A549 (cell line): ENCODE data around the gene MINDY4.

Experiments
- BCL3 ChIP-seq: fragments of >200 bp; sonication (Bioruptor Twin); formaldehyde crosslinking; IDR thresholded peaks from 3 replicates; pipeline ENCODE4 v1.6.1; 2016
- BHLHE40 ChIP-seq: IDR thresholded peaks from 2 replicates; pipeline ENCODE4 v1.6.1; 2012; ENCODE audit warnings: low read depth, low read length, inconsistent platforms
- CEBPB ChIP-seq, 2 experiments: fragments of >200 bp in 1 of 2; sonication (Bioruptor Twin) in 1 of 2; formaldehyde crosslinking in 1 of 2; IDR thresholded peaks; 2 replicates each; pipeline ENCODE4 v1.6.1; 2012 to 2016
- CTCF ChIP-seq: fragments of >200 bp; sonication (Bioruptor Twin); formaldehyde crosslinking; IDR thresholded peaks from 3 replicates; pipeline ENCODE4 v1.5.1; 2016
- ELK1 ChIP-seq: fragments of 150-350 bp; IDR thresholded peaks from 2 replicates; pipeline ENCODE4 v1.6.1; 2014; ENCODE audit warnings: low read depth, mild to moderate bottlenecking, low read length
- FOXS1 ChIP-seq: fragments of 250-450 bp; sonication (Bioruptor Pico); IDR thresholded peaks from 2 replicates; pipeline ENCODE4 v1.5.0; 2020; ENCODE audit warnings: mild to moderate bottlenecking, moderate library complexity
- HDAC2 ChIP-seq: fragments of 200-600 bp; sonication (generic); IDR thresholded peaks from 2 replicates; pipeline ENCODE4 v1.6.1; 2016
- KDM1A ChIP-seq: fragments of 200-600 bp; sonication (generic); IDR thresholded peaks from 2 replicates; pipeline ENCODE4 v1.6.1; 2016; ENCODE audit warnings: low read depth, mild to moderate bottlenecking
- PBX3 ChIP-seq: IDR thresholded peaks from 2 replicates; pipeline ENCODE4 v1.6.1; 2012
- POLR2A ChIP-seq: IDR thresholded peaks from 2 replicates; pipeline ENCODE4 v1.6.1; 2012; ENCODE audit warnings: mild to moderate bottlenecking, low read length
- REST ChIP-seq: fragments of 200-600 bp; sonication (generic); IDR thresholded peaks from 2 replicates; pipeline ENCODE4 v1.6.1; 2016; ENCODE audit warnings: antibody characterized with exemption, mild to moderate bottlenecking, moderate library complexity
- TP53 ChIP-seq: fragments of 250-450 bp; sonication (Bioruptor Pico); IDR thresholded peaks from 2 replicates; pipeline ENCODE4 v1.5.0; 2021; ENCODE audit warnings: mild to moderate bottlenecking, moderate library complexity

GRCh38 chr7:30764030-30764975 lies 6.9 kb upstream of the MINDY4 start:
- TF ChIP-seq POLR2A (no peak), REST (no peak), KDM1A (no peak), ELK1 (no peak), PBX3 (no peak), HDAC2 (no peak), CTCF (no peak), CEBPB (IDR thresholded peaks at IDR 0.05) (no peak), FOXS1 (CRISPR knock-in tag) (no peak), BHLHE40 (no peak), BCL3 (no peak), TP53 (no peak)
